ENCODE measurements around the gene E2F1. TPM values are rescaled to one million over a fixed set of nuclear protein-coding genes. Genes with fewer than 3 reads are reported as not detected.

The E2F1 gene, protein sequence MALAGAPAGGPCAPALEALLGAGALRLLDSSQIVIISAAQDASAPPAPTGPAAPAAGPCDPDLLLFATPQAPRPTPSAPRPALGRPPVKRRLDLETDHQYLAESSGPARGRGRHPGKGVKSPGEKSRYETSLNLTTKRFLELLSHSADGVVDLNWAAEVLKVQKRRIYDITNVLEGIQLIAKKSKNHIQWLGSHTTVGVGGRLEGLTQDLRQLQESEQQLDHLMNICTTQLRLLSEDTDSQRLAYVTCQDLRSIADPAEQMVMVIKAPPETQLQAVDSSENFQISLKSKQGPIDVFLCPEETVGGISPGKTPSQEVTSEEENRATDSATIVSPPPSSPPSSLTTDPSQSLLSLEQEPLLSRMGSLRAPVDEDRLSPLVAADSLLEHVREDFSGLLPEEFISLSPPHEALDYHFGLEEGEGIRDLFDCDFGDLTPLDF
- total RNA-seq = 71.9 and 73.9 TPM in 2 replicates

- intact Hi-C loops (cut with micrococcal nuclease) = loop anchor here (1.0 to 5.0 kb wide), 6 partner anchors 12 to 426 kb away; partner anchors contain the start of genes CHMP4B, EIF2S2, NECAB3 and PXMP4
These were observed at the start of gene E2F1 for GRCh38 chr20:33686100-33686983. Gene E2F1, minus strand, starts transcription at chr20:33686385. Its CDS starts 121 bp downstream, at chr20:33686264.

DNA sequence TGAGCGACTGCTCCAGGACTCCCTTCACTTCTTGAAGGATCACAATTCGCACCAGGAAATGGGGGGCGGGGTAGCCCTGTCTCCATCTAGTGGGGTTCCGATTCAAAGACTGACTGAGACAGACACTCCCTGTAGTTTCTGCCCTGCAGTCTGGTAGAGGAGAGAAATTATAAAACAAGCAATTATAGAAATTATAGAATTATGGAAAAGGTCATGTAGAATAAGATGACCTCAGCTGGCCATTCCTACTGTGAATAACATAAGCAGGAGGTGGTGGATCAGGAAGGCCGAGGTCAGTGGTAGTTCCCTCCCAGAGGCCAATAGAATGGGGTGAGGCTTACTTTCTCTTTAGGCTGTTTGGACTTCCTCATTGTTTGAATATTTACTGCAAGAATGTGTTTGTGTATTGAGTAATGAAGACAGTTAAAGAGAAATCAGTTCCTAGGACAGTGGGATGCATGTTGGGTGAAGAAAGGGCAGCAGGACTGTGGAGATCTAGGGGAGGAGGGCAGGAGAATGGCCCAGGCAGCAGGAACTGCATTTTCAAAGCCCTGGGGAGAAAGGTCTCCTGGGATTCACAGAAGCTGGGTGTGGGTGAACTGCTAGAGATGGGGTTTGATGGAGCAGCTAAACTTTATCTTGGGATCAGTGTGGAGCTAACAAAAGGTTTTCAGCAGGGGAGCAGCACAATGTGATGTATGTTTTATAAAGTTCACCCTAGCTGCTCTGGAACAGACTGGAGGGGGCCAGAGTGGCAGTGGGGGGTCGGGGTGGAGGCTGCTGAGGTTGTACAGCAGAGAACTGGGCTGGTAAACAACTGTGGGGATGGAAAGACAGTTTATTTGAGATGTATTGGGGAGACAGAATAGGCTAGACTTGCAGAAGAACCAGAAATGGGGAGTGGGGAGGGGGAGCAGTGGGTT, 47.7 kb upstream of the E2F1 start:
- intact Hi-C loops (cut with micrococcal nuclease) = loop anchor here (2.0 to 5.0 kb wide), 4 partner anchors 67 to 292 kb away; partner anchors contain the start of genes ACTL10, RALY and SNTA1

- intact Hi-C loops (cut with micrococcal nuclease) = loop anchor here (1.0 to 5.0 kb wide), 6 partner anchors 12 to 290 kb away; partner anchors contain the start of genes ACTL10, CHMP4B, PXMP4 and RALY
These were observed 46.2 kb upstream of the E2F1 start for GRCh38 chr20:33732166-33732970.

GRCh38 chr20:33731693-33732165, 45.5 kb upstream of the E2F1 start, which contains the start of gene ZNF341:
Gene ZNF341, plus strand, starts transcription at chr20:33731996. Its CDS starts 26 bp downstream, at chr20:33732022.
- intact Hi-C loops (cut with micrococcal nuclease) = loop anchor here (1.0 to 5.0 kb wide), 7 partner anchors 11 to 289 kb away; partner anchors contain the start of genes ACTL10, CHMP4B, E2F1 and PXMP4

DNA sequence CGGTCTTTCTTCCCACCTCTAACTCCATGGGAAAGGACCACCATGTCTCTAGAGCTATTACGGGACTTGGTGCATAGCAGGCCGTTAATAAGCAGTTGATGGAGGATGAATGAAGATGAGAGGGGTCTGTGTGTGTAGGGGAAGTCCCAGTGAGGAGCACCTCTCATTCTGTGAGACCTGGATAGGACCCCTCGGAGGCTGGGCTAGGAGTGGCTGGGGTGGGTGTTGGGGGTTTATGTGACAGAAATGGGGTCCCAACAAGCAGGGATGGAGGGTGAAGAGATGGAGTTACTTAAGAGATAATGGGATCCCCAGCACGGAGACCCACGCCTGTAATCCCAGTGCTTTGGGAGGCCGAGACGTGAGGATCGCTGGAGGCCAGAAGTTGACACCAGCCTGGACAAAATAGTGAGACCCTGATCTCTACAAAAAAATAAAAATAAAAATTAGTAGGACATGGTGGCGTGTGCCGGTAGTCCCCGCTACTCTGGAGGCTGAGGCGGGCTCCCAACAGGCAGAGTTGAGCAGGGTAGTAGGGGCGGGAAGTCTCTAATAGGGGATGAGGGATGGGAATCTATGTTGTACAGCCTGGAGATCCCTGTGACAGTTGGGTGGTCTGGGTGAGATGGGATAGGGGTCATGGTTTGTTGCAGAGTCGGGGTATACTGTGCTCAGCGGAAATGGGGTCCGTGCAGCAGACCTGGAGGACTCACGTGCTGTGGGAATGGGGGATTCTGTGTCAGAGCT, 44.9 kb upstream of the E2F1 start:
- intact Hi-C loops (cut with micrococcal nuclease) = loop anchor here (2.0 to 5.0 kb wide), 4 partner anchors 44 to 289 kb away; partner anchors contain the start of genes ACTL10, E2F1, RALY and SNTA1

- intact Hi-C loops (cut with micrococcal nuclease) = no loop called here
These were observed 42.9 kb upstream of the E2F1 start for GRCh38 chr20:33729101-33729500.

- intact Hi-C loops (cut with micrococcal nuclease) = no loop called here
These were observed 42.3 kb upstream of the E2F1 start for GRCh38 chr20:33728463-33728862.

- intact Hi-C loops (cut with micrococcal nuclease) = no loop called here
These were observed 41.6 kb upstream of the E2F1 start for GRCh38 chr20:33727806-33728205.

- intact Hi-C loops (cut with micrococcal nuclease) = no loop called here
These were observed 40.9 kb upstream of the E2F1 start for GRCh38 chr20:33727115-33727479.

DNA sequence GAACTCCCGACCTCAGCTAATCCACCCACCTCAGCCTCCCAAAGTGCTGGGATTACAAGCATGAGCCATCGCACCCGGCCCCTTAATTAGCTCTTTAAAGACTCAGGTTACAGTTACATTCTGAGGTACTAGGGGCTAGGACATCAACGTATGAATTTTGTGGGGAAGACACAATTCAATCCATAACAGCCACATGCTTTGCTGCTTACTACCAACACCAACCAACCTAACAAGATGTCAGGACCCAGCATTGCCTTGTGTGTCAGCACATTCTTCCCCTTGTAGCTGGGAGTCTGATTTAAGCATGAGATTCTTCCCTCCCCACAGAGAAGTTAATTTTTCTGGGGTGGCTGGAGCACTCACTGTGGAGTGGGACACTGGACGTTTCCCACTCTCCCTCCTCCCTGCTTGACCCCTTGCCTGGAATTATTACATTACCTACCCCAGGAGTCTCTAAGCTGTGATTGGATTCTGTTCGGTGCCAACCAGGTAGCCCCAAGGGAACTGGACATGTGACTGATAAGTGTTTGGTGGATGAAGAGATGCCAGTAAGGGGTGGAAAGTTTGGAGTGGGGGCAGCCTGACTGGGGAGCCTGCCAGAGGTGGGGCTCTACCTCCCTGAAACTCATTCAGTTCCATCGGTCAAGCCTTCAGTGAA, 39.6 kb upstream of the E2F1 start:
- intact Hi-C loops (cut with micrococcal nuclease) = no loop called here

DNA sequence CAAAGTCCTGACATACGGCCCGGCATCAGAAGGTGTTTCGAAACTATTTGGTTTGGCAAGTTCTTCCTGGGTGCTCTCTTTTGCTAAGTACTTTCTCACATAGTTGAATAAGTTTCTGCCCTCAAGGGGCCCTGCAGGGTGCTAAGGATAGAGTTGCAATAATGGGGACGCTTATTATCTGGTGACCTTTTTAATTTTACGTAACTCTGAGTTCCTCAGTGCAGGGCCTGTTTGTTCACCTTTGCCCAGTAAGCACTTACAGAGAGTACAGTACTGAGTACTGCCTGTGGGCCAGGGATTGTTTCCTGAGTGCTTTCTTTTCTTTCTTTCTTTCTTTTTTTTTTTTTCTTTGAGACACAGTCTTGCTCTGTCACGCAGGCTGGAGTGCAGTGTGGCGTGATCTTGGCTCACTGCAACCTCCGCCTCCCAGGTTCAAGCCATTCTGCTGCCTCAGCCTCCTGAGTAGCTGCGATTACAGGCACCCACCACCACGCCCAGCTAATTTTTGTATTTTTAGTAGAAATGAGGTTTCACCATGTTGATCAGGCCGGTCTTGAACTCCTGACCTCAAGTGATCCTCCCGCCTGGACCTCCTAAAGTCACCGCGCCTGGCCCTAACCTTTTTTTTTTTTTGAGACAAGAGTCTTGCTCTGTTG, 38.4 kb upstream of the E2F1 start:
- intact Hi-C loops (cut with micrococcal nuclease) = no loop called here

DNA sequence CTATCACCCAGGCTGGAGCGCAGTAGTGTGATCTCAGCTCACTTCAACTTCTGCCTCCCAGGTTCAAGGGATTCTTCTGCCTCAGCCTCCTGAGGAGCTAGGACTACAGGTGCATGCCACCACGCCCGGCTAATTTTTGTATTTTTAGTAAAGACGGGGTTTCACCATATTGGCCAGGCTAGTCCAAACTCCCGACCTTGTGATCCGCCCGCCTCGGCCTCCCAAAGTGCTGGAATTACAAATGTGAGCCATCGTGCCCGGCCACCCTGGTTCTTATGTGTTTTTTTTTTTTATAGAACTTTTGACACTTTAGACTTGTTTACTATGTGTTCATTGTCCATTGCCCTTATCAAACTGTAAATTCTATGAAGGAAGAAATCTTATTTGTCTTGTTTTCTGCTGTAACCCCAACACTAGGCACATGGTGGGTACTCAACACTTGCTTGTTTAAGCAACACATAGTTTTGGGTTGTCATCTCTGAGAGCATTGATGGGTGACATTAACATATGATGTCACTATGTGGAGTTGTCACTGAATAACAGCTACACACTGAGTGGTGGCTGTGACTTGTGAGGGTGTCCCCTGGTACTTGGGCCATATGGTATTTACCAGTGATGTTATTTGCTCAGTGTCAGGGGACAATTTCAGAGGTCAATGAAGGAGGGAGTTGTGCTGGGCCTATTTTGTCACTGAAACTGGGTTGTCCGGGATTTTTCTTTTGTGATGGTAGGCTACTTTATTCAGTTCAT, 35.4 kb upstream of the E2F1 start:
- intact Hi-C loops (cut with micrococcal nuclease) = no loop called here

DNA sequence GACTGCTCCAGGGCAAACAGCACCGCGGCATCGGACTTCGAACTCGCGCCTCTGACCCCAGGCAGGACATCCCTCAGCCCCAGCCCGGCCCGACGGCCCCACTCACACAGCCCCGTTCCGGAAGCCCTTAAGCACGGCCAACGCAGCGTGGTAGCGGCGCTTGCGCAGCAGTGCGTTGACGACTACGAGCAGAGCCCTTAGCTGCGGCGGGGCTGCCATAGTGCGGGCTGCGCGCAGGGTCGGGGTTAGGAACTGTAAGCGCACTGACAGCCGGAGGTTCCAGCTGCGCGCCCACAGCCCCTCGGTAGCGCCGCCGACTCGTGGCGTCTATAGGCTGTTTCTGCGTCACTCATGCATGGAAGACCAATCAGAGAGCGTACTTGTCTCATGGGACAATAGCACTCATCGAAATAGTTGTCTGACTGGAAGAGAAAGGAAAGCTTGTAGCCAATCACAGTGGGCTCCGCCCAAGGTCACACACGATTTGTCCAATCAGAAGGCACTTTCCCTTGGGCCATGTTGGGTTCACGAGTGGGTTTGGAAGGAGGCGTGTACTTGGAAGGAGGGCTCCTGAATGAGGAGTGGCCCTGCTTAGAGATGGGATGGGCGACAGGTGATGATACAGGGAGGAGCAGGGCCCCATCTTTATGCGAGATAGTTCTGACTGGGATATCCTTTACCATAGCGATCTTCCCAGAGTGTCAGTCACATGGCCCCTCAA, 34.0 kb upstream of the E2F1 start, which contains the start of gene PXMP4:
TSS of gene PXMP4 (minus strand) at position 322 of the 721 bp plus-strand sequence. CDS start at position 219, 103 bp downstream.
- intact Hi-C loops (cut with micrococcal nuclease) = loop anchor here (1.0 kb wide), 2 partner anchors 12 to 34 kb away; partner anchors contain the start of gene E2F1

DNA sequence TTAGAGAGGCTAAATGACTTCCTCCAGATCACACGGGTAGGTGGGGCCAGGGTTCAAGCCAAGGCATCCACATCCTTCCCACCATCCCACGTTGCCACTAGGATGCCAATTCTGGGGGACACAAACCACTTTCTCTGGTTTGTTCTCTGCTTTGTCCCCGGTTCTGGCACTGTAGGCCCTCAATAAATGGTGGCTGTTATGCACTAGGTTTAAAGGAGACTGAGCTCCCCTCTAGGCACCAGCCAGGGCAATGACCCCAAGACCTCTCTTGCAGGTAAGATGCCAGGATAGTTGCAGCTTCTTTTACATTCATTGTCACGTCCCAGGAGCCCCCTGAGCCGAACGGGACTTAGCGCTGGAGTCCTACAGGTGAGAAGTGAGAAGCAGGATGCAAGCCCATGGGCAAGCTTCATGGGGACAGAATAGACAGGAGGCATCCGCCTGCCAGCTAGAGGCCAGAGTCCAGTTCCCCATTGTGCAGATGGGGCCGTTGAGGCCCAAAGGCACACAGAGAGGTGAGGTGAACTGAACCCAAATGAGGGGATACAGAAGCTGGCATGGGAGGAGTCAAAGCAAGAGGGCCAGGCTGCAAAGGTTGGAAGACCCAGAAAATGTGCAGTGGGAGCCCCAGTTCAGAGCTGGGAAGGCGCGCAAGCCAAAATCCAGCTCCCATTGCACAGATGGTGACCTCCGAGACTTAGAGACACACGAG, 33.2 kb upstream of the E2F1 start:
- intact Hi-C loops (cut with micrococcal nuclease) = no loop called here

DNA sequence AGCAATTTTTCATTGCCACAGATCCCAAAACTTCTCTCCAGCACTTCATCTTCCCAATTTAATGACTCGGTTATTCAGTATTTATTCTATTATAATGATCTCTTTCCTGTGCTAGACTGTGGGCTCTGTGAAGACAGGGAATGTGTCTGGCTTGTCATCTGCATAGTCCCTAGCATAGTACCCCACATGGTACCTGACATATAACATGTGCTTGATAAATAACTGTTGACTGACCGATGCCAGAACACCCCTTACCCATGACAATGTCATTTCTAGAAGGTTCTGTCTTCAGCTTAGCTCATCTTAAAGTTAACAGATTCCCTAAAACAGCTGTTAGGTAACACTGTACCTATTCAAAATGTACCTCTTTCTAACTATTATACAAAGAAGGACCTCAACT, 30.3 kb upstream of the E2F1 start:
- intact Hi-C loops (cut with micrococcal nuclease) = no loop called here

All from T-helper 2 cell treated with Interferon-gamma antibody and Interleukin-4, amounts not matched to agents 100 ng/mL and 5 ng/mL, for 36 hours (primary cell).